ENCODE data around the gene SMYD3.

GRCh38 chr1:246343251-246343650 lies 163.8 kb downstream of the SMYD3 start:
- TF ChIP-seq KLF16 (CRISPR knock-in tag; IDR thresholded peaks at IDR 0.05), result no peak
- TF ChIP-seq FOXP4 (CRISPR knock-in tag; IDR thresholded peaks at IDR 0.05), result no peak
- no peak for TF ChIP-seq ZNF512 (CRISPR knock-in tag; IDR thresholded peaks at IDR 0.05)
- TF ChIP-seq CTCF (CRISPR knock-in tag; IDR thresholded peaks at IDR 0.05), result no peak
- TF ChIP-seq ATF2 (CRISPR knock-in tag; IDR thresholded peaks at IDR 0.05), result no peak
- no peak for TF ChIP-seq ZNF160 (CRISPR knock-in tag; IDR thresholded peaks at IDR 0.05)
- no peak for TF ChIP-seq GTF2F1 (IDR thresholded peaks at IDR 0.05; ENCODE audit: low read length)
- TF ChIP-seq THYN1 (CRISPR knock-in tag; IDR thresholded peaks at IDR 0.05; ENCODE audit: borderline replicate concordance, low read depth), result no peak
- TF ChIP-seq FOXM1 (CRISPR knock-in tag; IDR thresholded peaks at IDR 0.05), result no peak
- TF ChIP-seq SMC3 (IDR thresholded peaks at IDR 0.05; ENCODE audit: low read length), result no peak
- TF ChIP-seq YY1 (IDR thresholded peaks at IDR 0.05; ENCODE audit: insufficient read depth, insufficient replicate concordance, low read depth, low read length), result no peak
- TF ChIP-seq POLR2A (IDR thresholded peaks at IDR 0.05; ENCODE audit: insufficient read depth in 1 of 2, low read depth in 2 of 2, low read length in 2 of 2), result no peak
